GM18951 (cell line): ENCODE measurements around the gene CNNM4.

Experiments used
- POLR2A ChIP-seq: IDR thresholded peaks from 4 replicates; pipeline ENCODE4 v1.6.1; 2011; ENCODE audit warnings: mild to moderate bottlenecking; ENCODE audit not compliant: insufficient read length, insufficient read depth; ENCODE audit errors: extremely low read depth
- in situ Hi-C: fragments of 300-500 bp; cut with MboI; formaldehyde crosslinking; loops from one replicate; pipeline ENCODE4 v1.12.0; 2022; ENCODE audit warnings: low sequenced_read_pairs, mixed read lengths, inconsistent platforms; ENCODE audit not compliant: unreplicated experiment

The CNNM4 gene

DNA sequence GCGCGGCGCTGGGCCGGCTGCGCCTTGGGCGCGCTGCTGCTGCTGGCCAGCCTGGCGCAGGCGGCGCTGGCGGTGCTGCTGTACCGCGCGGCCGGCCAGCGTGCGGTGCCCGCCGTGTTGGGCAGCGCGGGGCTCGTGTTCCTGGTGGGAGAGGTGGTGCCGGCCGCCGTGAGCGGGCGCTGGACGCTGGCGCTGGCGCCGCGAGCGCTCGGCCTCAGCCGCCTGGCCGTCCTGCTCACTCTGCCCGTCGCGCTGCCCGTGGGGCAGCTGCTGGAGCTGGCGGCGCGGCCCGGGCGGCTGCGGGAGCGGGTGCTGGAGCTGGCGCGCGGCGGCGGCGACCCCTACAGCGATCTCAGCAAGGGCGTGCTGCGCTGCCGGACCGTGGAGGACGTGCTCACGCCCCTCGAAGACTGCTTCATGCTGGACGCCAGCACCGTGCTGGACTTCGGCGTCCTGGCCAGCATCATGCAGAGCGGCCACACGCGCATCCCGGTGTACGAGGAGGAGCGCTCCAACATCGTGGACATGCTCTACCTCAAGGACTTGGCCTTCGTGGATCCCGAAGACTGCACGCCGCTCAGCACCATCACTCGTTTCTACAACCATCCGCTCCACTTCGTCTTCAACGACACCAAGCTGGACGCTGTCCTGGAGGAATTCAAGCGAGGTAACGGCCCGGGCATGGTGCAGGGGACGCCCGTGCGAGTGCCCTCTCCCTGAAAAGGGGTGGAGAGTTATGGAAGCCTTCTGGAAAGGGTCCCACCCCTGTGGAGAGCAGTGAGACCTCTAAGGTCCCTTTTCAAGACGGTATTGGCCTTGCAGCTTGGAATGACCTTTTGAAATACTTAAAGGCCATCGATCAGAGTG lies 56.4 kb downstream of the CNNM4 start:
- no peak for TF ChIP-seq POLR2A
- in situ Hi-C loops, result no loop called here

DNA sequence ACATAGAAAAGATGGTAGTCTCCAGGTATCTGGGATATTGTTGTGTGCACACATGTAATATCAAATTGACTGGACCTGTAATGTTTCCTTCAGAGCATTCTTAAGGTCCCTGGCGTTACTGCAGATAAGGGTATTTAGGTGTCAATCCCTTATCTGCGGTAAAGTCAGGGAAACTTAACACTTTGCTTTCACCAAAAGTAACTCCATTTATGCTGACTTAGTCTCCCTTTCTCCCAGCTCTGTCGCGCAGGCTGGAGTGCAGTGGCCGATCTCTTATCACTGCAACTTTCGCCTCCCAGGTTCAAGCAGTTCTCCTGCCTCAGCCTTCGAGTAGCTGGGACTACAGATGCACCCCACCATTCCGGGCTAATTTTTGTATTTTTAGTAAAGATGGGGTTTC lies 57.2 kb downstream of the CNNM4 start:
- in situ Hi-C loops, result no loop called here
- TF ChIP-seq POLR2A, result no peak

DNA sequence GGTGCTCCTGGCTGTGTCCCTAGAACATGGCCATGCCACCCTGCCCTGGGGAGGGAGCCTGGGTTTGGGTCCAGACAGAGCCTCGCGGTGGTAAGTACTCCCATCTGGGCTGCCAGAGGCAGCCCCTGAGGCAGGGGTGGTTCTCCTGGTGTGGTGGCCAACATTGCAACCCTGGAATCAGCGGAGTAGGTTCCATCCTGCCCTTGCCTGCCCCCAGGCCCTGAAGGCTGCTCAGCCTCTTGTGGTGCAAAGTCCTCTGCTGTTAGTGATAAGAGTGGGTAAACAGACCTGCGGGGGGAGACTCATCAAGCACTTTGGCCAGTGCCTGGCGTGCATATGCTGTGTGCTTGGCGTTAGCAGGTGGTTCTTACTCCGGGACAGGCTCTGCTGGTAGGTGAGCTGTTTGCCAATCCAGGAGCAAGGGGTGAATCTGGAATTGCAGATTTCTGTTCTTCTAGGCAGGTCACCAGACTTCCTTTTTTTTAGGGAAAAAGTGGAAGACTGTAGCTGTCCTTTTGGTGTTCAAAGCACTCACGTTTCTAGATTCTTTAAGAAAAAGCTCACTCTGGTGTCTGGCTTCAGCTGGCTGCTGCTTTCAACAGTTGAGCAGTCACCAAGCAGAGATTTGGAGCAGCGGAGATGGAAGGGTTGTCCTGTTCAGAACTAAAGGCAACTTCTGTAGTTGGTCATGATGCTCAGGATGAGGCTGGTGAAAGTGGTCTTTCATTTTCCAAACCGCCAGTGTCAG lies 58.6 kb downstream of the CNNM4 start:
- in situ Hi-C loops, result no loop called here

DNA sequence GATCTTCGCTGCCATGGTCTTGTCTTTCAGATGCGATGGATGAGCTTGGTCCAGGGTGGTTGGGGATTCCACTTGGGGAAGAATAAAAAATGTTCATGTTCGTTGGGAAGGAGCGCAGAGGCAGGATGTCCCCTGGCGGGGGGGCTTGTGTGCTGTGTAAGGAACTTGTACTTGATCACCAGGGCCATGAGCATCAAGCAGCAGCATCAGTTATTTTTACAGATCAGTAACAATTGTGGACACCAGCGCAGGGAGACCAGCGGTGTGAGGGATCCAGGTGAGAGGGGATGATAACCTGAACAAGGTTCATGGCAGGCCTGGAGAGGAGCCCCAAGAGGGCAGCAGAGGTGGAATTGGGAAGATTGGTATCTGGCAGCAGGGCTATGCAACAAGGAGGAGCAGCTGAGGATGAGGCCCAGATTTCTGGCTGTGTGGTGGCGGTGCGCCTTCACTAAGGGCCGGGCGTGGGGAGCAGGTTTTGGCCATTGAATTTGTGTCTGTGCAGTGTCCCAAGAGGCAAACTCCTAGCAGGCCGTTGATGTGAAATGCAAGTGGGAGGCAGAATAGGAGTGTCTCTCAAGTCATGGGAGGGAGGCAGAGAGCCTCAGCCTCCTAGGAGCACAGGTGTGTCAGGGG lies 59.3 kb downstream of the CNNM4 start:
- in situ Hi-C loops, result no loop called here

More for the DNA sequence above, 58.6 kb downstream of the CNNM4 start:
- no peak for TF ChIP-seq POLR2A

DNA sequence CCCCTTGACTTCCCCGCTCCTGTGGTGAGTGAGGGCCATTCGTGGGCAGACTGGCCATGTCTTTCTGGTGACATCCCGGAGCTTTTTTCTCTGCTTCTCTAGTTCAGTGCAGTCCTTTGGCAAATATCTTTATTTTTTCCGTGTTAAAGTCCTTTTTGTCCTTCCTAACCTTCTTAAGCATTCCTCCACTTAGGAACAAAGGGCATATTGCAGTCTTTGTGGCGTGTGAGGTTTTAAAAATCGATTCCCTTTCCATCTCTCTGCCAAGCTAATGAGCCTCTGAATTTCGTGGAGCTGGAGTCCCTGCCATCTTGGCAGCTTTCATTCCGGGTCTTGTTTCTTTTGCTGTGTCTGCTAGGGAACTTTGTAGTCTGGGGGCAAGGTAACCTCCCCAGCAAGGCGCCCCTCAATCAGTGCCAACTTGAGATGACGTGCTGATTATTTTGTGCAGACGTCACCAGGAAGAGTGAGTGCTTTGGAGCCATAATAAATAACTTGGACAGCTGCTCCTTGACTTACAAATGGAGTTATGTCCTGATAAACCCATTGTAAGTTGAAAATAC lies 60.5 kb downstream of the CNNM4 start:
- TF ChIP-seq POLR2A, result no peak
- in situ Hi-C loops, result no loop called here

More for the DNA sequence above, 59.3 kb downstream of the CNNM4 start:
- TF ChIP-seq POLR2A, result no peak

DNA sequence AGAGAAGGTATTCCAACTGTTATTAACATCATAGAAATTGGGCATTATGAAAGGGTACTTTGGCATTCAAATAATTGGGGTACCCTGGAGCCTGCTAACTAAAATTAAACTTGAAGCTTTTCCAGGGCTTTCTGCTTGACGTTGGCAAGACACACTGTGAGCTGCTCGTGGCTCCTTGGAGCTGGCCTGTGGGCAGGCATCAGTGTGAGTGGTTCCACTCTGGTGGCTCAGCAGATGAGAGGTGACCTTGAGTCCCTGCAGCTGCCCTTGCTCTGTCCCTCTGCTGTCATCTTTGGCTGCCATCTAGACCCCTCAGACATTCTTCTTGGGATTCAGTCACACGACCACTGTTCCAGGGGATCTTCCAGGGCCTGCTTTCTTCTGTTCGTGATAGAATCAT lies 62.1 kb downstream of the CNNM4 start:
- TF ChIP-seq POLR2A, result no peak
- in situ Hi-C loops, result no loop called here

DNA sequence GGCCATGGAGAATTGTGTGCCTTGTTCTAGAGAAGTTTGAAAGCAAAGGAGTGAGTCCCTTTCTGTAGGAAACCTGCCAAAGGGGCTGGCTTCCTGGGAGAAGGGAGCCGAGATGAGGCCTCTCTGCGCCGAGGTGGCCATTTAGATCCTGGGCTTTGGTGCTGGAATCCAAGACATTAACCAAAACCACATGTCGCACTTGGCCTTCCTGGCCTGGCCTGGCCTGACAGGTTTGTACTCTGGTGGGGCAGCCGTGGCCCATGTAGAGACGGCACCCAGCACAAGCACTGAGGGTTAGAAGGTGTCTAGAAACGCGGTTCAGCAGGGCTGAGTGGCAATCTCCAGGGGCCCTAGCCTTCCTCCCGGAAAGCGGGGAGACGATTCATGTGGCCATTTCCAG lies 62.5 kb downstream of the CNNM4 start:
- no peak for TF ChIP-seq POLR2A
- in situ Hi-C loops, result no loop called here

DNA sequence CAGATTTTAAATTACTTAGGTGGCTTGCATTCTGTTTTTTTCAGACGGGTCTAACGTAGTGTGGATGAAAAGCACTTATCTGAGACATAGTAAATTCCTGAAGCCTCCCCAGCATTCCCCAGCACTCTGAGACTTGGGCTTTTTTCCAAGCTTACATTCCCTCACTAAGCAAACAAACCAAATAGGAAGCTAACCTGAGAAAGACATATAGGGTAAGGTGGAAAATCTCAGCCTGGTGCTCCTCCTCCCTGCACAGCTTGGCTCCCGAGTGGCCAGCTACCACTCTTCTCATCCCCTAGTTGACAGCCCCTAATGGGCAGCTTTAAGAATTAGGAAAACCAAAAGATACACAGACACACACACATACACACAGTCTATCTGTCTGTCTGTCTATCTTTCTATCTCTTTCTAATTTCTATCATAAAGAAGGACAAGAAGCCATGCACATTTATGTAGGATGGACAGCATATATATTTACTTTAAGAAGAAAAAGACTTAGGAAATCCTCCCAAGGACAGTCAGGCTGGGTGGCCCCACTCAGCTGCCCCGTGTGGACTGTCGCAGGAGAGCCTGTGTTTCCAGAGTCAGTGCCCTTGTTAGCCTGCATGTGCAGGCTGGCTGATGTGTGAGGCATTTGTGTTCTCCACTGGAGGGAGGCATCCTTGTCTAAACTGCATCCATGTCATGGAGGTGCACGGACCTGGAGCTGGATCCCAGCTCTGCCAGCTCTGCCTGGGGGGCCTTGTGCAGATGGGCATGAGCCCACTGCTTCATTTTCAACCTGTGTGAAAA lies 63.6 kb downstream of the CNNM4 start:
- in situ Hi-C loops, result no loop called here
- TF ChIP-seq POLR2A, result no peak

DNA sequence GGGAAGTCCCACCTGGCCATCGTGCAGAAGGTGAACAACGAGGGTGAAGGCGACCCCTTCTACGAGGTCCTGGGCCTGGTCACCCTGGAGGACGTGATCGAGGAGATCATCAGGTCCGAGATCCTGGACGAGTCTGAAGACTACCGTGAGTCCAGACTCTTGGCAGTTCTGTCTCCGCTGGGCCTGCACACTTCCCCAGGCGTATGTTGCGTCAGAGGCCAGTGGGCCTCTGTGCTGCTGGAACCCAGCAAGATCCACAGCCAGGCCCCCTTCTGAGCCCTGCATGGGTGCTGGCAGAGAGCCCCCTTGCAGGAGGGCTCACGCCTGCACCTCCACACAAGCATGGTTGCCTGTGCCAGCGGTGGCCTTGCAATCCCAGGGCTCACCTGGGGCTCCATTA lies 64.4 kb downstream of the CNNM4 start:
- in situ Hi-C loops, result no loop called here
- no peak for TF ChIP-seq POLR2A

DNA sequence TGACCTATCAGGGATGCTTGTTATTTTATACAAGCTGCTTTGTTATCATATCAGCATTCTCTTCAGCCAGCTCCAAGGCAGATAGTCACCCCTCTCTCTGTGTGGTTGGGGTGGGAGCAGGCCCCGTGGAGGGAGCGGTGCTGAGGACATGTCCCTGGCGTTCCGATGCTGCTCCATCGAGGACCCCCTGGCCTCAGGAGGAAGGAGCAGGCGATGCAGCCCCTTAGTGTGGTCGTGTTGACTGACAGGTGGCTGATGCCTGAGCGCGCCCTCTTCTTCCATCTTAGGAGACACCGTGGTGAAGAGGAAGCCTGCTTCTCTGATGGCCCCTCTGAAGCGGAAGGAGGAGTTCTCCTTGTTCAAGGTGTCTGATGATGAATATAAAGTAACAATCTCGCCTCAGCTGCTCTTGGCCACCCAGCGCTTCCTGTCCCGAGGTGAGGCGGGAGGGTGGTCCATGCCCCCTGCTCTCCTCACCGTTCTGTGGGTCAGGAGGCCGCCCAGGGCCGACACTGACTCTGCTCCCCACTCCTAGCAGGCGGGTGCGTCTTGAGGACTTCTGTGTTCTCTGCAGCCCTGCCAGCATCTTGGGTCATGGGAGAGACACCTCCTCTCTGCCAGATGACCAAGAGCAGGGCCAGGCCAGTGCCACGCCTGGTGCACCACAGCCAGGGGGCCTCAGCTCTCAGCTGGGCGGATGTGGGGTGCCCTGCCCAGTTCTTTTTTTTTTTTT lies 66.0 kb downstream of the CNNM4 start:
- in situ Hi-C loops, result no loop called here
- no peak for TF ChIP-seq POLR2A

DNA sequence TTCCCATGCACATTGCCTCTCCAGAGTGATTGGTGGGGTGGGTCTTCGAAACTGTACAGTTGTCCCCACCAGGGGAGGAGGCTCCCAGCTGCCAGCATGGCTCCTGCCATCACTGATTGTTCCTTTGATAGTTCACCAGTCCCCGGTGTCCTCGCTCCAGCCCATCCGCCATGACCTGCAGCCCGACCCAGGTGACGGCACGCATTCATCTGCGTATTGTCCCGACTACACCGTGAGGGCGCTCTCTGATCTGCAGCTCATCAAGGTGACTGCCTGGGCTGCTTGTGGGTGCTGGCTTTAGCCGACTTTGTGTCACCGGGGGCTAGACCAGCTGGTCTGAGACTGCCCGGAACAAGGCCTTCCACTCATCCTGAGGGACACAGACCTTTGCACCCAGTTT lies 67.7 kb downstream of the CNNM4 start:
- in situ Hi-C loops, result no loop called here
- TF ChIP-seq POLR2A, result no peak

DNA sequence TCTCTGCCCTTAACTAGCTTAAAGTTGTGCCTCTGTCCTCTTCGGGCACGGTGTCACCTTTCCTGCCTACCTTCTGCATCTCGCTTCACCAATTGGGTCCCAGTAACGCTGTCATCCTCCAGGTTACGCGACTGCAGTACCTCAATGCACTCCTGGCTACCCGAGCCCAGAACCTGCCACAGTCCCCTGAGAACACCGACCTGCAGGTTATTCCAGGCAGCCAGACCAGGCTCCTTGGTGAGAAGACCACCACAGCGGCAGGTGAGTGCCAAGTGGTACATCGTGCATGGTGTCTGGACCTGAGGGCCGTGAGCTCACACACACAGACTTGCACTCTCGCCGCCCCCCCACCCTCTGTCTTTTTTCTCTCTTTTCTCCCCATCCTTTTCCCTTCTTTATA lies 68.2 kb downstream of the CNNM4 start:
- in situ Hi-C loops, result no loop called here
- no peak for TF ChIP-seq POLR2A
